ENCODE measurements around the gene CAMTA2.

Gene CAMTA2

DNA sequence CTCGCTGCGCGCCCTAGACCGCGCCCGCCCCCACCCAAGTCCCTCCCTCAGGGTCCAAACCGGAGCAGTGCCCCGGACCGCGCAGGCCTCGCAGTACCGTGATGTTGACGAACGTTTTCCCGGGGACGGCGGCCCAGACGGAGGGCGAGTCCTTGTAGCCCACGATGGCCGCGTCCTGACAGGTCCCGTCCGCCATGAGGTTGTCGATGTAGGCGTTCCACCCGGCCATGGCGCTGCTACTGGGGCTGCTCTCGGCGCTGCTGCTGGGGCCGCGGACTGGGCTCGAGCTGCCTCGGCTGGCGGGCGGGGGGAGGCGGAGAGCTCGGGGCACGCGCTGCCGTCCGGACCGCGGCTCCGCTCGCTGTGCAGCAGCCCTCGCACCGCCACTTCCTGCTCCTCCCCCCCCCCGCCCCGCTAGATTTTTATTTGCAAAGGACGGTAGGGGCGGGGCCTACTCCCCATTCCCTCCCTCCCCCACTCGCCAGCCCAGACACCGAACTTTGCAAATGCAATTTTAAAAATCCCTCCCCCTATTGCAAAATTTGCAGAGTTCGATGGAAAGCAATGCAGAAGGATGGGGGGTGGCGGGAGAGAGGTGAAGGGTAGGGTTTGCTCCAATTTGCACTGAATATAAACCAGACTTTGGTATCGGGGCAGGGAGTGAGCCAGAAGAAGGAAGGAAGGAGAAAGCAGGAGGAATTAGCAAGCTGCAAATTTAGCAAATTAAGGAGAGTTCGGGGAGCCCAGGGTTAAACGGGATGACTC, 39.1 kb downstream of the CAMTA2 start, which contains the start of gene PFN1:
TSS of gene PFN1 (minus strand) at position 365 of the 765 bp plus-strand sequence. CDS start at position 229, 136 bp downstream.
- peak; percentile 85 for DNase-seq (ENCODE audit: low spot score)

GRCh38 chr17:4947411-4948165, 39.9 kb downstream of the CAMTA2 start:
- DNase-seq (ENCODE audit: low spot score) = peak; percentile 50

- DNase-seq (ENCODE audit: low spot score) = no peak
Observed at GRCh38 chr17:4947010-4947410, 40.5 kb downstream of the CAMTA2 start.

DNA sequence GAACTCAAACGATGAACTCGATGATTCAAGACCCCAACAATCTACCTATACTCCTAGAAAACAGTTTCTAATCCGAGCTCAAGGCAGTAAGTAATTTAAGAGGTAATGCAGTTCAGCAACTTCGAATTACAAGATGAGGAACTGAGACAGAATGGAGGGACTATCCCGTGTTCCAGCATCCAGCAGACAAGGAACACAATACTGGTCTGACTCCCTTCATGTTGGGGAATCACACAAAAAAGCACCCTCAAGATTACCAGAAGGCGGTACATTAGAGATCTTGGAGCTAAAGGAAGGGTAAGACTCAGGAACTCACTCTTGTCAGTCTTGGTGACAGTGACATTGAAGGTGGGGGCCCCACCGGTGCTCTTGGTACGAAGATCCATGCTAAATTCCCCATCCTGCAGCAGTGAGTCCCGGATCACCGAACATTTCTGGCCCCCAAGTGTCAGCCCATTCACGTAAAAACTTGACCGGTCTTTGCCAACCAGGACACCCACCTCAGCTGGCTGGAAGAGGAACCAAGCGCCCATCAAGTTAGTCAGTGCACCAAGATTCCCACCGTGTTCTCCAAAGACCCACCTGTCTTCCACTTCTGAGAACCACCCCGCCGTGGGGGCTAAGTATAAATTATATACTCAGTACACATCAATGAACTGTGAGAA, 41.0 kb downstream of the CAMTA2 start:
- no peak for DNase-seq (ENCODE audit: low spot score)

DNA sequence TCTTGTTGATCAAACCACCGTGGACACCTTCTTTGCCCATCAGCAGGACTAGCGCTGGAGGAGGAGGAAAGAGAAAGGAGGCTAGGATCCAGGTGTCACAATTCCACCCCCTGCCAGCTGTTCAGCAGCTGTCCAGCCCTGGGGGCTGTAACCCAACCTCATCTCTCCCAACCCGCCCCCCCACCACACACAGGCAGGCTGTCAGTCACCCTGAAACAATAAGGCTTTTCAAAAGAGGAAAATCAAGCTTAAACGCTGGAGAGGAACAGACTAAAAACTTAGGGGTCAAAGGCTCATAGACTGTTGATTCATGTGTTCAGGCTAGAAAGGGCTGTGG, 41.6 kb downstream of the CAMTA2 start:
- DNase-seq (ENCODE audit: low spot score) = no peak

GRCh38 chr17:4945176-4945943, 42.1 kb downstream of the CAMTA2 start:
- peak; percentile 91 for DNase-seq (ENCODE audit: low spot score)

GRCh38 chr17:4944554-4945175, 42.8 kb downstream of the CAMTA2 start:
- no peak for DNase-seq (ENCODE audit: low spot score)

- no peak for DNase-seq (ENCODE audit: low spot score)
Observed at GRCh38 chr17:4944163-4944553, 43.3 kb downstream of the CAMTA2 start.

GRCh38 chr17:4942760-4943508, 44.5 kb downstream of the CAMTA2 start:
- DNase-seq (ENCODE audit: low spot score) = no peak

- no peak for DNase-seq (ENCODE audit: low spot score)
Observed at GRCh38 chr17:4941319-4941610, 46.2 kb downstream of the CAMTA2 start.

DNA sequence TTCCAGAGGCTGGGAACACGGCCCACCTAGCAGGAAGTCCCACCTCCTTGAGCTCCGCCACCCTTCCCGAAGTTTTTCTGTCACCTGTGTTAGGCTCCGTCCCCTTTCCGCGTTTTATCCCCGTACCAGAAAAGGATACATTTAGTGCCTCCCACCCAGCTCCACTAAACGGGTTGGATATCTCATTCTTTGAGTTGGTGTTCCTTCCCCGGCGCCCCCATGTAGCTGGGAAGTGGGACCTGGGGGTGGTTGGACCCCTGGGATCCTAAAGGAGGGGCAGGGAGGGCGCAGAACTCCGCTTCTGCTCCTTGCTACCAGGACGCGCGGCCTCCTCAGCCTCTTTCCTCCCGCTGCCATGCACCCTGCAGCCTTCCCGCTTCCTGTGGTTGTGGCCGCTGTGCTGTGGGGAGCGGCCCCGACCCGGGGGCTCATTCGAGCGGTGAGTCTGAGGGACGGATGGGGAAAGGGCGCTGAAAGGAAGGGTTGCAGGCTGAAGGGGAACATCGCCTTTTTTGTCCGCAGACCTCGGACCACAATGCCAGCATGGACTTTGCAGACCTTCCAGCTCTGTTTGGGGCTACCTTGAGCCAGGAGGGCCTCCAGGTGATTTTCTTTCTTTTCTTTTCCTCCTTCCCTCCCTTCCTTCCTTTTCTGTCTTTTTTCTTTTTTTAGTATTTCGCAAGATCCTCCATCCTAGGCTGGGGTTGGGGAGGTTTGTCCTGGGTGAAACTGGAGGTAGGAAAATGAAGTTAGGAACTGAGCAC, 46.7 kb downstream of the CAMTA2 start:
- DNase-seq (ENCODE audit: low spot score) = peak; percentile 89

GRCh38 chr17:4939796-4940554, 47.5 kb downstream of the CAMTA2 start, which contains the start of the genes RNF167 and SLC25A11:
TSS of gene RNF167 (plus strand) at chr17:4940268. CDS start at chr17:4940910, 642 bp downstream.
TSS of gene SLC25A11 (minus strand) at chr17:4940046. CDS start at chr17:4939910, 136 bp downstream.
- DNase-seq (ENCODE audit: low spot score) = peak; percentile 99

DNA sequence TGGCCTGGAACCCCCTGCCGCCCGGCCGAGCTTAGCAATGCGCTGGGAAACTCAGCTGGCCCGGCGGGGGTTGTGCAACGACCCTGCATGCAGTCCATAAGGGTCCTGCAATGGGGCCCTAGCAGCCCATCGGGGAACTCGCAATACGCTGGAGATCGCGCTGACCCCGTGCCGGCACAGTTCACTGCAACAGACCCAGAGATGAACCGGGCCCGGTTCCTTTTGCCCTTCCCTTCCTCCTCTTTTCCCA, 48.0 kb downstream of the CAMTA2 start:
- no peak for DNase-seq (ENCODE audit: low spot score)

GRCh38 chr17:4938688-4939545, 48.6 kb downstream of the CAMTA2 start:
- DNase-seq (ENCODE audit: low spot score) = no peak

GRCh38 chr17:4938069-4938491, 49.4 kb downstream of the CAMTA2 start:
- no peak for DNase-seq (ENCODE audit: low spot score)

DNA sequence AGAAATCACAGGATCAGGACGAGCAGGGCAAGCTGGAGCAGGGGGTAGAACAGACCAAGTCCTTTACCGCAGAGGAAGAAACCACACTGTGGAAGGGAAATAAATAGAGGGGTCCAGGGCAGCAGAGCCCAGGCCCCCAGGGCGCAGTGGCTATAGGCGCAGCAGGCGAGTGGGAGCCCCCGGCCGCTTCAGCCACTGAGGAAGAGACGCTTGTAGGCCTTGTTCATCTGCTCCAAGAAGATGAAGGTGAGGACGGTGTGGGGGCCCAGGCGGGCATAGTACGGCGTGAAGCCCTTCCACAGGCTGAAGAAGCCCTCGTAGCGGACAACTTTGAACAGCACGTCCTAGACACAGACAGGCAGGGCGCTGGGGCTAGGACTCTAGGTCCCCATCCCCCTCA, 49.9 kb downstream of the CAMTA2 start:
- DNase-seq (ENCODE audit: low spot score) = no peak

GRCh38 chr17:4936436-4936835, 51.0 kb downstream of the CAMTA2 start:
- no peak for DNase-seq (ENCODE audit: low spot score)

DNA sequence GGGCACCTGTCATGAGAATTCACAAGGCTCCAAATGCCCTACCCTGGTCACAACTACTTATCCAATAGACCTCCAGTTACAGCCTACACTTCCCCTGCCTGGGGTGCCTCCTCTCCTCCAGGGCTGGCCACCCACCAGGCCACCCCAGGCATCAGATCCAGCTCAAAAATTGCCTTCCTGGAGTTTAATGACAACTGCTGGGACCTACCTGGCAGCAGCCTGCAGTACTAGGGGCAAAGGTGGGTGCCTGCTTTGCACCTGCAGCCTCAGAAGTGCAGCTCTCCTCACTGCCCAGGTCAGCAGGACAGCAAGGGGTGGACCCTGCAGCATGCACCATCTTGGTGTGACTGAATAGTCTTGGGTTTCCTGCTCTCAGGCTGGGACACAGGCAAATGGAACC, 51.8 kb downstream of the CAMTA2 start:
- DNase-seq (ENCODE audit: low spot score) = no peak
